GM19239 (cell line): ENCODE data around the gene PTGIS.
A peak's percentile ranks its signal among the peaks of the same experiment; 100 is the strongest.
"Not testable (repeated sequence)": the region's sequence is repeated elsewhere in the genome, so short reads cannot be mapped to it uniquely, and the experiment has no call there.

ENCODE experiments used
- DNase-seq: peaks from one replicate; pipeline ENCODE4 v3.0.0; 2011; ENCODE audit warnings: low spot score; ENCODE audit not compliant: insufficient read length
- FAIRE-seq: peaks from 2 replicates; lab custom pipeline; 2011; peaks lifted over from hg19 to GRCh38; lab: Jason Lieb, UNC

PTGIS gene

DNA sequence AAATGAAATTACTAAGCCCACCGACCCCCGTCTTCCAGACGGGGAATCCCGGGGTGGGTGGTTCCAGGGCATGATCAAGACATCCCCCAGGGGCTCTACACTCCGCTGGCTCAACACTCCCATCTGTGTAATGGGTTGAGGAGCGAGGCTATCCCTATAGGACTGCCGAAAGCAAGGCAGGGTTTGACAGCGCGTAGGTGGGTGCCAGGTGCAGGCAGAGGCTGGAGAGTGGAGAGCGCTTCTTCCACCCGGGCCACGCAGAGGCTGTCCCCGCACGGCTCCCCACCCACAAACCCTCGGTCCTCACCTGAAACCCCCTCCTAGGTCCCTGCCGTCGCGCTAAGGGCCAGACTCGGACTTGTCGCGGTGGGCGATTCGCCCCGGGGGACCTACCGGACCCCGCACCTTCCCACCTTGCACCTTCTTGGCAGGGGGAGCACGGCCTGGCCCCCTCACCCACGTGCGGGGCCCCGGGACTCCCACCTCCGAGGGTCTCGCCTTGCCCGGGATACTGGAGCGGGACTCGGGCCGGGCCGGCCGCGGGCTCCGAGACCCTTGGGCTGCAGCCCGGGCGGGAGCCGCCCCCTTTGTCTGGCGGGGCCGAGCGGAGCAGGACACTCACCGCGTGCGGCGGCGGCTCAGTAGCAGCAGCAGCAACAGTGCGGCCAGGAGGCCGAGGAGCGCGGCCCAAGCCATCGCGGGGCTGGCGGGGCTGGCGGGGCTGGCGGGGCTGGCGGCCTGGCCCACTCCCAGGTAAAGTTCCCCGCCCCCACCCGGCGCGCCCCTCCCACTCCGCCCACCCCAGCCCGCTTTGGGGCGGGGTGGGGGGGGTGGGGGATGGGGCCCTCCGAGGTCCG, at the start of gene PTGIS:
PTGIS (minus strand) TSS at position 717 of the 857 bp plus-strand sequence; CDS start at position 696, 21 bp downstream.
- DNase-seq: no peak
- no peak for FAIRE-seq

DNA sequence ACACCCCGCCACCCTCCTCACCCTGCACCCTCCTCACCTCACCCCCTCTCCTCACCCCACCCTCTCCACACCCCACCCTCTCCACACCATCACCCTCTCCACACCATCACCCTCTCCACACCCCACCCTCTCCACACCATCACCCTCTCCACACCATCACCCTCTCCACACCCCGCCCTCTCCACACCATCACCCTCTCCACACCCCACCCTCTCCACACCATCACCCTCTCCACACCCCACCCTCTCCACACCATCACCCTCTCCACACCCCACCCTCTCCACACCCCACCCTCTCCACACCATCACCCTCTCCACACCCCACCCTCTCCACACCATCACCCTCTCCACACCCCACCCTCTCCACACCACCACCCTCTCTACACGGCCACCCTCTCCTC, 49.5 kb upstream of the PTGIS start:
- FAIRE-seq: not testable (repeated sequence)

DNA sequence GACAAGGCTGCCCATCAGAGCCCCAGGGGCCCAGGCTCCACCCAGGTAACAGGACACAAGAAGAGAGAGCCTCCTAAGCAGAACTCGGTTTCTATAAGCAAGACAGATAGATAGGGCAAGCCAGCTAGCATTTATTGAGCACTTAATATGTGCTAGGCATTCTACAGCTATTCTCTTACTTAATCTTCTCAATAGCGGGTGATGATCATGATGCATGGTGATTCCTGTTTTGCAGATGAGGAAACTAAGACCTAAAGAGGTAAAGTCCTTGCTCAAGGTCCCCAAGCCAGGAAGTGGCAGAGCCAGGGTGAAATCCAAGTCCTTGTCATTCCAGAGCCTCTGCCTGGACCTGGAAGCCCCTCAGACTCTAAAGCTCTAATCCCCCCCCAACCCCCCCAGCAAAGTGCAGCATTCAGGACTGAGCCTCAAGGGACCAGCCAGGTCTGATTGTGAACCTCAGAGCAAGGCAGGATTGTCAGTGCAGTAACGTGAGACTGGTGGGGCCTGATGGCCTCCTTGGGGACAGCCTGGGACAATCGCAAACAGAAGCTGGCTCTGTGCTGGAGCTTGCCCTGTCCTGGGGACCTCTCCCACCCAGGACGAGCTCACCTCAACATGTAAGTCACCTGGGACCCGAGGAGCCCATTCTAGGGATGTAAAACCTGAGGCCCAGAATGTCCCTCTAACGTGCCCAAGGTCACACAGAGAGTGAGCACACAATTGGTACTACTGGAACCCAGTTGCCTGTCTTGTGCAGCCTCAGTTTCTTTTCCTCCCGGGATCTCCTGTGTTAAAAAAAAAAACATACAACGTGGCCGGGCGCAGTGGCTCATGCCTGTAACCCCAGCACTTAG, 48.4 kb upstream of the PTGIS start:
- no peak for DNase-seq
- FAIRE-seq: no peak

More for the DNA sequence above, 49.5 kb upstream of the PTGIS start:
- DNase-seq: not testable (repeated sequence)

DNA sequence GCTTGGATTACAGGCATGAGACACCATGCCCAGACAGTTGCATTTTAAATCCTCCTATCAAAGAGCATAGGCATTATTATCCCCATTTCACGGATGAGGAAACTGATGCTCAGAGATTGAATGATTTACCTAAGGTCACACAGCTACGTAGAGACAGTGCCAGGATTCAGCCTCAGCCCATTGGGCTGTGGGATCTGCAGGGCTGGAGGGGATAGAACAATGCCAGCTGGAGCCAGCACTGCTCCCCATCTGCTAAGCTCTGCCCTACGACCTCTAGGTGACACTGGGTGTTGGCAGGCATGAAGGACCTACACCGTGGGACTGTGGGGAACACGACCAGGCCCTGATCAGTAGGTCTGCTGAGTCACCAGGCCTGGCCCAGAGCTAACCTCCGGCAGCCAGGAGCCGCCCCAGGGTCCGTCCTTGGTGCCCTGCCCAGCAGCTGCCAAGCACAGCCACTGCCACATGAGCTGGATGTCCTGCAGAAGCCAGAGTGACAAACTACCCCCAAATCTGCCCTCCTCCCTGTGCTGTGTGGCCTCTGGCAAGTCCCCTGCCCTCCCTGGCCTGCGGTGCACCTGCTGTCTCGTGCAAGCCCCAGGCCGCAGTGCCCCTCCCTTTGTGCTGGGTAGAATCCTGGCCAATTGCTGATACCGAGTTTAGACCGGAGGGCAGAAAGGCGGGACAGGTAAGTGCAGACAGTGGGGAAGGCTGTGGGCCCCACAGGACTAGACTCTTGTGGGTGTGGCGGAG, 47.6 kb upstream of the PTGIS start:
- no peak for FAIRE-seq

DNA sequence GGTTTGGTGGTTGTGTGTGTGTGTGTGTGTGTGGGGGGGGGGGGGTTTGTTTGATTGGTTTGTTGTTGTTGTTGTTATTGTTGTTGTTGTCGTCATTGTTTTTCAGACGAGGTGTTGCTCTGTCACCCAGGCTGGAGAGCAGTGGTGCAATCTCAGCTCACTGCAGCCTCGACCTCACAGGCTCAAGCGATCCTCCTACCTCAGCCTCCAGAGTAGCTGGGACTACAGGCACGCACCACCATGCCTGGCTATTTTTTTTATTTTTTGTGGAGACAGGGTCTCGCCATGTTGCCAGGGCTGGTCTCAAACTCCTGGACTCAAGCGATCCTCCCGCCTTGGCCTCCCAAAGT, 47.1 kb upstream of the PTGIS start:
- FAIRE-seq, DNase-seq: not testable (repeated sequence)

More for the DNA sequence above, 47.6 kb upstream of the PTGIS start:
- DNase-seq: no peak

DNA sequence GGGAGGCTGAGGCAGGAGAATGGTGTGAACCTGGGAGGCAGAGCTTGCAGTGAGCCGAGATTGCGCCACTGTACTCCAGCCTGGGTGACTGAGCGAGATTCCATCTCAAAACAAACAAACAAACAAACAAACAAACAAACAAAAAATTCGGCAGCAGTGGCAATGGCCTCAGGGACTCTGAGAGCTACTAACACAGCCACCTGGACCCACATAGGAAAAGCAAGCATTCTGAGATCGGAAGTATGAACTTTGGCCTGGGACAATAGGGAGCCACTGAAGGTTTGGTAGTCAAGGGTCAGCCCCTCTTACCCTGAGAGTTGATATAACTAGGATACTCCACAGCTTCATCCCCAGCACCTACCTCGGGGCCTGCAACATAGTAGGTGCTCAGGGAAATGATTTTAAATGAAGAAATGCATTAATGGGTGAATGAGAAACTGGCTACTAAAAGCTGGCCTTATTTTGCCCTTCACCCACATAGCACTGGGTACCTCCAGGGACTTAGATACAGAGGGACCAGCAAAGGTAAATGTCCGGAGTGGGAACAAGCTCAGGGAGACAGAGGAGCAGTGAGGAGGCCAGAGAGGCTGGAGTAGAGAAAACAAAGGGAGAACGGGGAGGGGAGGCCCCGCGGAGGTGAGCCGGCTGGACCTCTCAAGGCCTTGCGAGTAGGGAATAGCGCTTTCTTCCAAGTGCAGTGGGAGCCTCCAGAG, 46.6 kb upstream of the PTGIS start:
- no peak for DNase-seq
- FAIRE-seq: no peak

DNA sequence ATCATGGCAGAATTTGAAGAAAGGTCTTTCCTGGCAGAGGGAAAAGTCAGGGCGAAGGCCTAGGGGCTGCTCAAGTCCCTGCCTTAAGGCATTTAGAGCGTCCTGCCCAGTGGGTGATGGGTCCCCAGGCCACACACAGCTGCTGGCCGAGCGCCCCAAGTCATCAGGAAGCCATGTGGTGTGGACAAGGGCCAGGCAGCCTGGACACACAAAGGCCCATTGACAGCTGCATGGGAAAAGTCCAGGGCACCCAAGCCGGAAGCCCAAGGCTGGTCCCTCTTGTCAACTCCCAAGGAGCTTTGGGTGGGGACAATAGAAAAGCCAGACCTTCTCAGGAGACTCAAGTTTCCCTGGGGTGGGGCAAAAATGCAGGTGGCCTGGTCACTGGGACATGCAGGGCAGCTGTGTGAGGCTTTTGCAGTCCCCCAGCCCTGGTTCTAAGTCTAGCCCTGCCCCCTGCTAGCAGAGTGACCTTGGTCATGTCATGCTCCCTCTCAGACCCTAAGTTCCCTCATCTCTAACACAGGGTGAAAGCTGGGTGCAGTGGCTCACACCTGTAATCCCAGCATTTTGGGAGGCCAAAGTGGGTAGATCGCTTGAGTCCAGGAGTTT, 44.3 kb upstream of the PTGIS start:
- no peak for DNase-seq
- no peak for FAIRE-seq

DNA sequence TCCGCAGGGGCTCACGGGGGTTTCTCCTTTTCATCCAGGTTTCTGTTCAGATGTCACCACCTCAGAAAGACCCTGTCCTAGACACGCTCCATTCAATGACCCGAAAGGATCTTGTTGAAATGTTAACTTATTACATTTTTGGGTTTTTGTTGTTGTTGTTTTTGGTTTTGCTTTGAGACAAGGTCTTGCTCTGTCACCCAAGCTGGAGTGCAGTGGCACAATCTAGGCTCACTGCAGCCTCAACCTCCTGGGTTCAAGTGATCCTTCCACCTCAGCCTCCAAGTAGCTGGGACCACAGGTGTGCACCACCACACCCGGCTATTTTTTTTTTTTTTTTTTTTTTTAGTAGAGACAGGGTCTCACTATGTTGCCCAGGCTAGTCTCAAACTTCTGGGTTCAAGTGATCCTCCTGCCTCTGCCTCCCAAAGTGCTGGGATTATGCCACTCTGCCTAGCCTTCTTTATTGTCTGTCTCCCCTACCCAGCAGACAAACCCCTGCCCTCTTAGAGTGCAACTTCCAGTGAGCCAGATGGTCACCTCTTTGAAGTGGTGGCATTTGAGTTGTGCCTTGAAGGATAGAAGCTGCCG, 43.7 kb upstream of the PTGIS start:
- not testable (repeated sequence) for FAIRE-seq, DNase-seq

DNA sequence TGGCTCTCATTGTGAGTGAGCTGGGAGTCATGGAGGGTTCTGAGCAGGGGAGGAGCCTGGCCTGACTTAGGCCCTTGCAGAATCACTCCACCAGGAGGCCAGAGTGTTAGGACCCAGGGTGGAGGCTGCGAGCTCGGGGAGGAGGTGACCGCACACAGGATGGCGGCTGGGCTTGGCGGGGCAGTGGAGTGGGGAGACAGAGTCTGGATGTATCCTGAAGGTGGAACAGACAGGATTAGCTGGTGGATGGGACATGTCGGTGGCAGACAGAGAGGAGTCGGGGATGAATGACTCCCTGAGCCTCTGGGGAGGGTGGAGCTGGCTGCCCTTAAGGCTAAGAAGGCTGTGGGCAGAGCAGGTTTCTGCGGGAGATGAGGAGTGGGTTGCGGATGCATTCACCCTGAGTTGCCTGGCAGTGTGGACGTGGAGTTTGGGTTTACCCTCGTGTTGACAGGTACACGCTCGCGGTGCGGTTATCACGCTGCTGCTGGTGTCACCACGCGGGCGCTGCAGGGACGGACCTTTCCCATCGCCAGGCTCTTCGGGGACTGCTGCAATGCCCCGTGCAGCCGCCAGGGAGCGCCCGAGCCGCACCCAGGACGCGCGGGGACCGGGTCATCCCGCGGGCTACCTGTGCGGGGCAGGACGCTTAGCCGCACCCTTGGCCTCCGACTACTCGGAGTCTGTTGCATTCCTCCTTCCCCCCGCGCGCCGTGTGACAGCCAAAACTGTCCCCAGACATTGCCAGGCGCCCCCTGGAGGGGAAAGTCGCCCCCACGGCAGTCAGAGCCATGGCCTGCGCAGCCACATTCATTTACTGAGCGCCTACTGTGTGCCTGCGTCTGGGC, 43.0 kb upstream of the PTGIS start:
- DNase-seq (peak; percentile 74), FAIRE-seq (no peak)

DNA sequence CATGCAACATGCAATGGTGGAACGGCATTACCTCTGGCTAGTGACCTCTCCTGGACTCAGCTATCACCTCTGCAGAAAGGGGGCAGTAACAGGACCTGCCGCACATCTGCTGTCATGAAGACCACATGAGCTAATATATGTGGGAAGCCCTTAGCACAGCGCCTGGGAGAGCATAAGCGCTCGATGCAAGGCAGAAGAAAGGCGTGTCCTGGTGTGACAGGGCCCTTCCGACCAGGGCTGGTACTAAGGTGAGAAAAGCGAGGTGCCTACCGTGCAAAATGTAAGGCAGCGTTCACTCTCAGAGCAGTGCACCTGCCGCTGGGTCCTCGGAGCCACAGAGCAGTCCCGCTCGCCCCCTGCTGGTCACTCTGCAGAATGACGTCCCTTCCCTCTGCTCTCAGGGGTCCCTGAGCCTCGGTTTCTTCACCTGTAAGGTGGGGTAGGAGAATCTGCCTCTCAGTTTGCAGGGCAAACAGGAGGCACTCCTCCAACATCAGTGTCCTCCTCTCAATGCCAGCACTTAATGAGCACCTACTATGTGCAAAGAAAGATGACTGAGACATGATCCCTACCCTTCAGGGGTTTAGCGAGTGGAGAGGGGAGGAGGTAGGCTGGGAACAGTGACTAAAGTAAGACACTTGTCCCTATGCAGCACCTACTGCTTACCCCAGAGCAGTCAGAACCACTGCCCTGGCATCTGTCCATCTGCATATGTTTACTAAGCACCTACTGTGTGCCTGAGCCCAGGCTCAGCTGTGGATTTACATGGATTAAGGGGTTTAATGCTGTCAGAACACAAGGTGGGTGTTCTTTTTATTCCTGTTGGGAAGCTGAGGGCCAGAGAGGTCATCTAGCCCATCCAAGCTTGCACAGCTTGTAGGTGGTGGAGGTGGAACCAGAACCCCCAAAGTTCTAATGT, 41.1 kb upstream of the PTGIS start:
- peak; percentile 78 for FAIRE-seq
- DNase-seq: peak; percentile 63

DNA sequence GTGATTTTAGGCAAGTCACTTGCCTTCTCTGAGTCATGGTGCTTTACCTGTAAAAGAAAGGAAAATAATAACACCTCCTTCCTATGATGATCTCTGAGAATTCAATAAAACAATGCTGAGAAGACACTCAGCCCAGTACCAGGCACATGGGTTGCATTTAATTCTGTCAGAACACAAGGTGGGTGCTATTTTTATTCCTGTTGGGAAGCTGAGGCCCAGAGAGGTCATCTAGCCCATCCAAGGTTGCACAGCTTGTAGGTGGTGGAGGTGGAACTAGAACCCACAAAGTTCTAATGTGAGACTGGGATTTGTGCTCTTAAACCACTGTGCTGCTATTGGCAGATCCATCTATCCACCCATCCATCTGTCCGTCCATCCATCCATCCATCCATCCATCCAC, 39.6 kb upstream of the PTGIS start:
- no peak for DNase-seq
- no peak for FAIRE-seq

DNA sequence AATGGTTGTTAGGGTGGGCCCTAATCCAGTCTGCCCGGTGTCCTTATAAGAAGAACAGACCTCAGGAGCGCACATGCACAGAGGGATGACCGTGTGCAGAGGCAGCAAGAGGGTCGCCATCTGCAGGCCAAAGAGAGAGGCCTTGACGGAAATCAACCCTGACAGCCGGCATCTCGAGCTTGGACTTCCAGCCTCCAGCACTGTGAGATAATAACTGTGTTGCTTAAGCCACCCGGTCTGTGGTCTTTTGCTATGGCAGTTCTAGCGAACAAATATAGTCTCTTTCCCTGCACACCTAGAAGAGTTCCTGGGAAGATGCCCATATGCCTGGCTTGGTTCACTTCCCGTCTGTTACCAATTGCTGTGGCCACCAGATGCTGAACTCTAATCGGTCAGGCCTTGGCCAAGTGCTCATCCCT, 35.3 kb upstream of the PTGIS start:
- DNase-seq (no peak), FAIRE-seq (no peak)

DNA sequence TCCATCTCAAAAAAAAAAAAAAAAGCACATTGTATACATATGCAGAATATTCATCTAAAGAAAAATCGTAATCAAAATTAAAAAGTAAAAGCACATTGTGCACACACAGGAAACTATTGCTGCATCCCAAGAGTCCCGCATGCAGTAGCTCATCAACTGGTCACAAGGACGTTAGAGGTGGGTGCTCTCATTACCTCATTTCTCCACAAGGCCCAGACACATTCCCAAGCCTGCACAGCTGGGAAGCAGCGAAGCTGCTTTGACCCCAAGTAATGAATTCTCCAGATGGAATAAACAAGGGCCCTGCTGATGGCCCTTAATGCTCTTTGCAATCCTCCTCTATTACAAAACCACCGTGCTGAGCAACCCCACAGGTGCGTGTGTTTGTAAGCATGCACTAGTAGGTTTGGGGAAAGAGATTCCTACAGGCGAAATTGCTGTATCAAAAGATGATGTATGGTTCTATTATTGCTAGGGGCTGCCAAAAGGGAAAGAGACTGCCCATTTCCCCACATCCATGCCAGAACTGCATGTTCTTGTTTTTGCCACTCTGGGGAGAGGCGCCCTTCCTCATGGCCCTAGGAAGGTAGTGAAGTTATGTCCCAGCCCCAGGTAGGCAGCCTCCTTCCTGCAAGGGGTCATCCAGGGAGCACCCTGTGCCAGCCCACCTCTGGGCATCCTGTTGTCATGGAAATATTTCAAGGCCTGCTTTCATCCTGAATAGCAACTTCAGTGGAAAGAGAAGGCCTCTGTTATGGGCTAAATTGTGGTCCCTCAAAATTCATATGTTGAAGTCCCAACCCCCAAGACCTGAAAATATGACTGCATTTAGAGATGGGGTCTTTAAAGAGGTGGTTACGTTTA, 34.6 kb upstream of the PTGIS start:
- DNase-seq: no peak
- no peak for FAIRE-seq

DNA sequence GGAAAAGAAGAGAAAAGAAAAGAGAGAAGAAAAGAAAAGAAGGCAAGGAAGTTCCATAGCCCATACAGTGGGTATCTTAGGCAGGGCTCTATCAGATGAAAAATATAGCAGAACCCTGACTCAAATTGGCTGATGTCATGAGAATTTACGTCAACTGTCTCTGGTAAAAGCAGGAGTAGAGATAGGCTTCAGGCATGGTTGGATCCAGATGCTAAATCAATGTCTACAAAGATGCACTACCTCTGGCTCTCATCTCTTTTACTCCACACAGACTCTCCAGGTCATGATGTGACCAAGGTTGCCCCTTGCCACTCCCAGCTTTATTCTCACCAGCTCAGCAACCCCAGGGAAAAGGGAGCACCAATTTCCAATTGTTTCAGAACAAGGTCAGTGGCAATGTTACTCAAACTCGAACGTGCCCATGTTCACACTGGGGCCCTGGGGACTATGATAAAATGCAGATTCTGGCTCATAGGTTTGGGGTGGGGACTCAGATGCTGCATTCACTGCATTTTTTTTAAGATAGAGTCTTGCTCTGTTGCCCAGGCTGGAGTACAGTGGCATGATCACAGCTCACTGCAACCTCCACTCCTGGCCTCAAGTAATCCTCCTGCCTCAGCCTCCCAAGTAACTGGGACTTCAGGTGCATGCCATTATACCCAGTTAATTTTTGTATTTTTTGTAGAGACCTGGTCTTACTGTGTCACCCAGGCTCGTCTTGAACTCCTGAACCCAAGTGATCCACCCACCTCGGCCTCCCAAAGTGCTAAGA, 33.4 kb upstream of the PTGIS start:
- FAIRE-seq: no peak
- no peak for DNase-seq

DNA sequence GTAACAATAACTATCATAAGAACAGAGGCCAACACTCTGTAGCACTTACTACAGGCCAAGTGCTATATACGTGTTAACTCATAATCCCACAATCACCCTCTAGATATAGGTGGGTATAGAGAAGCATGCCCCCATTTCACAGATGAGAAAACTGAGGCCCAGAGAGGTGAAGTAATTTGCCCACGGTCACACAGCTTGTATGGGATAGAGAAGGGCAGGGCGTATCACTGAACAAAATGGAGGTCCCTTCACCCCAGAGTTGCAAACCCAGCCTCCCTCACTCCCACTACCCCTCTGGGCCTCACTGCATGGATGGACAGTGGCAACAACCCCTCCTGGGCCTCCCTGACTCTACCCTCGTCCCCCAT, 31.8 kb upstream of the PTGIS start:
- FAIRE-seq (no peak), DNase-seq (no peak)
